Neutrophil (primary cell): ENCODE measurements around the gene GAB3.

Source experiments
- H3K27ac ChIP-seq: fragments of 200-600 bp; sonication (generic); 2 replicates; pipeline ENCODE4 v1.5.1; 2016; ENCODE audit warnings: mild to moderate bottlenecking, moderate library complexity
- H3K27me3 ChIP-seq: fragments of 200-600 bp; sonication (generic); 2 replicates; pipeline ENCODE4 v1.6.0; 2016; ENCODE audit warnings: mild to moderate bottlenecking
- H3K36me3 ChIP-seq: fragments of 200-600 bp; sonication (generic); 2 replicates; pipeline ENCODE4 v1.5.1; 2017
- H3K4me1 ChIP-seq, 2 experiments: fragments of 200-600 bp in 1 of 2; sonication (generic) in 1 of 2; 1 replicate in 1 of 2; 2 replicates in 1 of 2; pipeline versions ENCODE4 v1.5.1 to v1.6.1; 2013 to 2016; ENCODE audit warnings: low read depth in 1 of 2, low read length in 1 of 2, mild to moderate bottlenecking in 1 of 2, moderate library complexity in 1 of 2; ENCODE audit not compliant: control insufficient read depth in 1 of 2, insufficient read depth in 1 of 2
- H3K4me3 ChIP-seq, 2 experiments: fragments of 200-600 bp in 1 of 2; sonication (generic) in 1 of 2; 1 replicate in 1 of 2; 2 replicates in 1 of 2; pipeline ENCODE4 v1.5.1; 2013 to 2016; ENCODE audit warnings: low read depth in 1 of 2, low read length in 1 of 2, mild to moderate bottlenecking in 1 of 2, moderate library complexity in 1 of 2
- H3K9me3 ChIP-seq: fragments of 200-600 bp; sonication (generic); 2 replicates; pipeline ENCODE4 v1.5.1; 2016
- CTCF ChIP-seq: fragments of 200-600 bp; sonication (generic); IDR thresholded peaks from 2 replicates; pipeline ENCODE4 v1.5.1; 2016; ENCODE audit warnings: antibody characterized with exemption

The GAB3 gene

GRCh38 chrX:154793084-154793795 is 42.4 kb upstream of the GAB3 start:
- Histone ChIP-seq H3K27me3 (no peaks in the 10 kb centered on the region), H3K9me3 (no peaks in the 10 kb centered on the region), H3K4me1 (peaks cover 24 to 35% of the 10 kb centered on the region in 2 experiments), H3K36me3 (peaks cover 12% of the 10 kb centered on the region), H3K27ac (no peak overlapping the region), H3K4me3 (no peak overlapping the region)
- no peak for TF ChIP-seq CTCF

GRCh38 chrX:154791939-154792338 is 41.1 kb upstream of the GAB3 start:
- Histone ChIP-seq H3K4me3 (no peak overlapping the region), H3K4me1 (peaks cover 17 to 22% of the 10 kb centered on the region in 2 experiments), H3K27ac (no peak overlapping the region), H3K9me3 (no peaks in the 10 kb centered on the region), H3K27me3 (no peaks in the 10 kb centered on the region), H3K36me3 (peaks cover 12% of the 10 kb centered on the region)
- no peak for TF ChIP-seq CTCF

- Histone ChIP-seq H3K4me3 (no peak overlapping the region), H3K4me1 (peaks cover 17 to 18% of the 10 kb centered on the region in 2 experiments), H3K36me3 (peaks cover 12% of the 10 kb centered on the region), H3K9me3 (no peaks in the 10 kb centered on the region), H3K27me3 (no peaks in the 10 kb centered on the region), H3K27ac (no peak overlapping the region)
- no peak for TF ChIP-seq CTCF
Observed at GRCh38 chrX:154791467-154791866, 40.6 kb upstream of the GAB3 start.

GRCh38 chrX:154785716-154786115 is 34.8 kb upstream of the GAB3 start:
- no peak for TF ChIP-seq CTCF
- H3K27ac ChIP-seq: peak overlapping the region; percentile 80

GRCh38 chrX:154784149-154784995 is 33.5 kb upstream of the GAB3 start:
- no peaks in the 10 kb centered on the region for H3K9me3 ChIP-seq
- no peaks in the 10 kb centered on the region for H3K27me3 ChIP-seq
- peaks cover 28 to 30% of the 10 kb centered on the region in 2 experiments for H3K4me1 ChIP-seq
- H3K36me3 ChIP-seq: peaks cover 42% of the 10 kb centered on the region
- no peak for TF ChIP-seq CTCF
- peak overlapping the region; percentile 14 to 23 for H3K4me3 ChIP-seq
- H3K27ac ChIP-seq: peak overlapping the region; percentile 80

More at GRCh38 chrX:154785716-154786115, 34.8 kb upstream of the GAB3 start:
- no peaks in the 10 kb centered on the region for H3K9me3 ChIP-seq
- peaks cover 34% of the 10 kb centered on the region for H3K36me3 ChIP-seq
- peaks cover 28 to 30% of the 10 kb centered on the region in 2 experiments for H3K4me1 ChIP-seq
- no peaks in the 10 kb centered on the region for H3K27me3 ChIP-seq
- H3K4me3 ChIP-seq: no peak overlapping the region
